CD4-positive, alpha-beta T cell treated with Interferon gamma for 1 hour (primary cell): Measurements from ENCODE around the gene TMEM244.
"Not testable (repeated sequence)": the region's sequence is repeated elsewhere in the genome, so short reads cannot be mapped to it uniquely, and the experiment has no call there.

Experiments used
- DNase-seq: peaks from one replicate; pipeline ENCODE4 v3.0.0-alpha.2; 2020

The TMEM244 gene

DNA sequence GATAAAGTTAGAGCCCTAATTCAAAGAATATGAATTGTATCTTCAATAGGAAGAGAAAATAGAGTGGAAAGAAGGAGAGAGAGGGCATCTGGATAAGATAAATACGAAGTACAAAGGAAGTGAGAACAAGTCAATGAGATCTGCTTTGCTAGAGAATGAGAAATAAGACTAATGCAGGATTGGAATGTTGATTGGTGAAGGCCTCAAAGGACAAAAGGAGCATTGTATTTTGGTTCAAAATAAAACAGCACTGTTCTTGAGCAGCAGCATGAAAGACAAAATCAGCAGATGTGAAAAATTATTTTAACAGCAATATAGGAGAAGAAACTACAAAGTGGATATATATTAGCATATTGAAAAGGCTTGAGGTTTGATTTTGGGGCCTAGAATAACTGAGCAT is 5.1 kb upstream of the TMEM244 start:
- DNase-seq: no peak

DNA sequence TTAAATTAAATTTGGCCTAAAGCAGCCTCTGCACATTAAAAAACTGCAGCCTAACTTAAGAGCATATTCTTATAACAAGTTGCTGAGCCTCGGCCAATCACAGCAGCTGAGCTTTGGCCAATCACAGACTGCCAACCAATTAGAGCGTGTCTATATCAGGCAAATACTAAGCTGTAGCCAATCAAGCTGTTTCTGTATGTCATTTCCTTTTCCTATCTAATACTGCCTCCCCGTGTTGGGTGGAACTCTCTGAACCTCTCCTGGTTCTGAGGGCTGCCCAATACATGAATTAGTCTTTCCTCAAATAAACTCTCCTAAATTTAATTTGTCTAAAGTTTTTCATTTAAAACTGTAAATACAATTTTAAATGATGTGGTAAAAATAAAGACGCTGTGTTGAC is 3.9 kb upstream of the TMEM244 start:
- no peak for DNase-seq

DNA sequence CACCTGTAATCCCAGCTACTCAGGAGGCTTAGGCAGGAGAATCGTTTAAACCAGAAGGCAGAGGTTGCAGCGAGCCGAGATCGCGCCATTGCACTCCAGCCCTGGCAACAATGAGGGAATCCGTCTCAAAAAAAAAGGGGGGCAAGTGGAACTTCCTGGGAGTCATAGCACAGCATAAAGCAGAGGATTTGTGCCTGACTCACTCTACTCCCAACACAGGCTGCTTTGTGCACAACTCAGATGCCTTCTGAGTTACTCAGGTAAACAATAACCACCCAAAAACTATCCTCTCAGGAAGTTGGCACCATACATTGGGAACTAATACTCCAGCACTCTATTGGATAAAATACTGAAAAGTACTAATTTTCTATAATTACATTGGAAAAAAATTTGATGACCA is 2.5 kb upstream of the TMEM244 start:
- DNase-seq: no peak

DNA sequence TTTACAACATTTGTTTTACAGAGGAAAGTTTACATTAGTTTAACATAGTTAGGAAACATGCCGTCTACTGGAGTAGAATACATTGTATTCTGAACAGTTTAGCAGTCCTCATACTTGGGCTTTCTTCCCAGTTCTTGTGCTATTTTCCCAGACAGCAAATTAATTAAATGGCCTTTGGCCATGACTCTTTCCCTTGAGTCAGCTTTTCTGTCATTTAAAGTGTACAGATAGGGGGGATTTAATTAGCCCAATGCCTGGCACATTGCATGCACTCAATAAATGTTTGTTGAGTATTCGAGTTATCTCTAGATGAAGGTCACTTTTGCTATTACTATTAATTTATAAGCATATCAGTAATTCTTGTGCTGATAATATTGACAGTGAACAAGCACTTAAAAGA is 1.6 kb downstream of the TMEM244 start:
- no peak for DNase-seq

DNA sequence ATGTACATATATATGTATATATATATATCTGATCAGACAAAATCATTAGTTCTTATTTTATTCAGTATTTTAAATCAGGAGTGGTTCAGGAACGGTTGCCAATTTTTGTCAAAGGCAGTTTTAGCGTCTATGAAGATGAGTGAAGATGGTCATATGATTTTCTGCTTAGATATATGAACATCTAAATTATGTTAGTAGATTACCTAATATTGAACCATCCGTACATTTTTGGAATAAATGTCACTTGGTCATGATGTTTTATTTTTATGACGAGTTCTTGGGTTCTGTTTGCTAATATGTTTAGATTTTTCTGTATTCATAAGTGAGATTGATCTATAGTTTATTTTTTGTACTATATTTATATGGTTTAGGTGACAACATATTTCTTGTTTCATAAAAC is 3.3 kb downstream of the TMEM244 start:
- no peak for DNase-seq

DNA sequence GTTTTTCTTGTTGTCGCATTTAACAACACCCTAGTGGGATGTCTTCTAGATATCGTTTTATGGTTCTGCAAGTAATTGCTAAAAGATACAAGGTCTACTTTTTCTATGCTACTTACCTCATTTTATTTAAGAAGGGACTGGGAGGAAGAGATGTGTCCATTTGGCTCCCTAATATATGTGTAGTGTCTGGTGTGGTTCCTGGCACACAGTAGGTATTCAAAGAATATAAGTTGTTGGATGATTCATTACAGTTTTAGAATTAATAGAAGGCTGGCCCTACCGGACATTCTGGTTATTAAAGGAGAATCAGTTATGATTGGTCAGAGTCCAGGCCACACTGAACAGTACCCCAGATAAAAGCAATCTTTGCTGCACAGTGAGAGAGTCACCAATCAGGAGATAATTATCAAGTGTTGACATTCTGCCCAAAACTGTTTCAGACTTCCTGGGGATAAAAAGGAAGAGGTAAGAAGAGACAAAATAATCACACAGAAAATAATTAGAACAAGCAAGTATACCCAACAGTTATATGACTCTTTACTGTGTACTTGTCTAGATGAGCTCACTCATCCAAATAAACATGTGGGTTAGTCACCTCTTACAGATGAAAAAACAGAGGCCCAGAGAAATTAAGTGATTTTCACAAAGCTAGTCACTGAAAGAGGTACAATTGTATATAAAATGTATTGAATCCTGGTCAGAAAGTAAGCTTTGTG is 7.0 kb downstream of the TMEM244 start:
- no peak for DNase-seq

DNA sequence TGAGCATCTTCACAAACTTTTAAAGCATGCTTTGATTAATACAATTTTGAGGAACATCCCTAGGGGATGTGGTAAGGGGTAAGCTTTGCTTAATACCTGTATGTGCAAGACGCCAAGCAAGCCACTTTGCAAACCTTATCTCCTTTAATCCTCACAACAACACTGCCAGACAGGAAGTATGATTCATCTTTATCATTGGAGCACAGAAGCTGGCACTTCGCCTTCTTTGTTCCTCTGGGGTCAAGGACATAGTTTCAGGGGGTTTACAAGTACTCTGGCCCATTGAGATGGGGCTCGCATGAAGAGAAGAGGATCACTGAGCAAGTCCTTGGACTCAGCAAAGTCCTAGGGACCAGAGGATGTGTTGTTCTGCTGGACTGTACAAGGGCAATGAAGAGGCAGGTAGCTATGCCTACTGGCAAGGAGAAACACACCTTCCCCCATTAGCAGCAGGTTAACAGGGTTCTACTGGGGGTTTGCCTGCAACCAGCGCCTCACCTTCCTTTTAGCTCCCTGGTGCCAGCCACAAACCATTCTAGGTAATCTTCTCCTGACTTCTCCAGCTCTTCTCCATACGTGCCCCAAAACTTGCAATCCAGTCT is 8.8 kb downstream of the TMEM244 start:
- no peak for DNase-seq

DNA sequence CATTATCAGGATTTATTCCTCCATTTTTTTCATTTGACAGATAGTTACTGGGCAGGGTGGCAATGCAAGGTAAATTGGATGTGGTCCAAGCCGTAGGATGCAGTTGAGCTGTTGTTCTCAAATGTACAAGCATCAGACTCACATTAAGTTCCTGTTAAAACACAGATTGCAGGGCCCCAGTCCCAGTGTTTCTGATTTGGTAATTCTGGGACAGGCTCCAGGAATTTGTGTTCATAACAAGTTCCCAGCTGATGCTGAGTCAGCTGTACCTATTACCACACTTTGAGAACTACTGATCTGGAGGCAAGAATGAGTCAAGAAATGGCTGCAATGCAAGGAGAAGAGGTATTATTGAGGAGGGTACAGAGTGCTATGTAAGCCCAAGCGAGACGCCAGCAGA is 11.7 kb downstream of the TMEM244 start:
- no peak for DNase-seq

DNA sequence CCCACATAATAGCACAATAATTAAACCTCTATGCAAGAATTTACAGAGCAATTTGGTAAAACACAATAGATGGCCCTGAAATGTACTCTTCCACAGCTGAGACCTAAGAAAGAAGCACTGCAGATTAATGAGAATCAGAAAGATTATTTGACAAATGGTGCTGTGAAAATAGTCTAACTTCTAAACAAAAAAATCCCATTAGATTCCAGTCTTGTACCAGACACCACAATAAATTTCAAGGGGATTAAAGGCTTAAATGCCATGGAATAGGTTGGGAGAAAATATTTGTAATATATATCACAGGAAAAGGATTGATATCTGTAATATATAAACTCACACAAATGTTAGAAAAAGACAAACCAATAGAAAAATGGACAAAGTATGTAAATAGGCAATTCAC is 14.4 kb downstream of the TMEM244 start:
- no peak for DNase-seq

DNA sequence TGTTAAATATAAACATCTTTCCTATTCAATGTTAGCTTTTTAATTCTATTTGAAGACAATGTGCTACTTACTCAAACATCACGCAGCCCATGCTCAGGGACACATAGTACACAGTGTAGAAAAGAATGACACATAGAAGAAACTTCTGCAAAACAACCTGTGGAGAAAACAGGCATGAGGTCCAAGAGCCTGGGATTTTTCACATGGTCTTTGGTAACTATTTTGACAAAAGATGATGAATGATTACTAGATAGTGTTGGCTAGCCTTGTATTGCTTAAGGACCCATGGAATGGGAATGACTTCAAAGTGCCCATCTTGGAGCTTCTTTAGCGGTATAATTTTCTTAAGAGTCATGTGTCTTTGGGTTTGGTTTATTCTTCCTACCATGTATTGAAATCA is 15.4 kb downstream of the TMEM244 start:
- no peak for DNase-seq

DNA sequence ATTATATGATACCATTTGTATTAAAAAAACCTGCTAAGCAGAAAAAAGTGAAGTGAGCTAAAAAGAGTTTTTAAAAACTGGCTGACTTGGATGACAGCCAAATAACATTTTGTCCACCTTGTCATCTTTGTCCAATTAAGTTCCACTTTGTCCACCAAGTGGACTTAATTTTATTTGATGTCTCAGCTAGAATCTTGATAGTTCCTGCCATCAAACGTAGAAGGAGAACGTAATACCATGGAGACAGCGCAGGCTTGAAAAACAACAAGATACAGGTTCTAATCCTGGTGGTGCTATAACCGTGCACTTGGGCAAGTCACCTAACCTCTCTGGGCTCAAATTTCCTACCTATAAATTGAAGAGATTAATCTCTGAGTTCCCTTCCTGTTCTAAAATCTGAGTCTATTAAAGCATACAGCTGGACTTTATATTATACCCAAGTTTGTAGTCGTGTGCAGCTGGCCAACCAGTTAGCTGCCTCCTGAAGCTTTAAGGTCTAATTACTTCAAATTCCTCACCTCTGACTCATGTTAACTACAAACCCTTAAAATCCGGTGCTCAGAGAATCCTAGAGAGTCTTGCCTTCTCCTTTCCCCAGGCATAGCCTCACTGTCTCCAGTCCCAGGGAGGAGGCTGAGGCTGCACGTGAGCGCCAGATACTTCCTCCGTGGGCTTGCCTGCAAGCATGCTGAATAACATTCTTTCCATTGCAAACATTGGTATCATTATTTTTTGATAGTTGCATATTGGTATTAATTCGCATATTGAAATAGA is 16.8 kb downstream of the TMEM244 start:
- no peak for DNase-seq

DNA sequence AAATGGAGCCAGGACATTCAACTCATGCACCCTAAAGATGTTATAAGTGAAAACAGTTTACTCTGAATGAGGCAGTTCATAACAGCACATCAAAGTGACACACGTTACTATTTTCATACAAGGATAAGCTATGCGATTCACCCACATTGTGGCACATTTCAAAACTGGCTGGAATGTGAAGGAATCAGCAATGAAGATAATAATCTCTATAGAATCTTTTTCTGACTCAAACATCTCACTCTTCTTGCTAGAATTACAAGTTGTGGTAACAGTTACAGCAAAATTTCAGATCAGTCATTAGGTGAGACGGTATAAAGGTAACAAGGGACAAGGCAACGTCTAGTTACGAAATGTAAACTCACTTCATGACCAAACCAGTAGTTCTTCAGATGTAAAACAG is 17.5 kb downstream of the TMEM244 start:
- DNase-seq: no peak

DNA sequence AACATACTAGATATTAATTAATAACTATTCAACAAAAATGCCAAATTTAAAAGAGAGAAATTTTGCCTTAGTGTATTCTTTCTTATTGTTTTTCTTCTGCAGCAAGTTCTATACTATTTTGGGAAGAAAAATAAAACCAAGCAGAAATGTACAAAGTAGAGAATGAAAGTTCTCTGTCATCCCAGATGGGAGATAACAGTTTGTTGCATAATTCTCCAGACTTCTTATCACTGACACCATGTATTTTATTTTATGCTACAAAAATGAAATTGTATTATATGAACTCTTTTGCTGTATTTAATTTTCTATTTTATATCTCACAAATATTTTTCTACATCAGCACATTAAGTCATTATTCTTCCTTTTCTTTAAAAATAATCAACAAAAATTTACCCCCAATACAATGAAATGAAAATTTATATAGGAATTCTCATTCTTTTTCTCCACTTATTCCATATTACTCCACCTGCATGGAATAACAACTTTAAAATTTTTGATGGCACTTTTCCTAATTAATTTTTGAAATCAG is 18.2 kb downstream of the TMEM244 start:
- no peak for DNase-seq

DNA sequence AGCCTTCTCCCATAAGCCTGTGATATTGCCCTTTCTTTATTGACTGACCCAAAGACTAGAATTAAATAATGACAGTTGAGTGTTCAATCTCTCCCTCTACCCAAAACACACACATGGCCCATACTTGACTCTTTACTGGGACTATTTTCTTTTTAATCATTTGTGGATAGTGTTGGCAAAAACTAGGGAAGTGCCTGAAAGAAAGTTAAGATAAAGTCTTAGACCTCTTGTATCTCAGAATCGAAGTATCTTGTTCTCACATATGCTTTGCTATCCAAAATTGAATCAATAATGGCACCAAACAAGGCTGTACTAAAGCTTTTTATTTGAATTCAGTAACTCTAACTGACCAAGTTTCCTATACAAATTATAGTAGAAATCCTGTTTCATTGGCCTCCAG is 19.0 kb downstream of the TMEM244 start:
- DNase-seq: no peak

DNA sequence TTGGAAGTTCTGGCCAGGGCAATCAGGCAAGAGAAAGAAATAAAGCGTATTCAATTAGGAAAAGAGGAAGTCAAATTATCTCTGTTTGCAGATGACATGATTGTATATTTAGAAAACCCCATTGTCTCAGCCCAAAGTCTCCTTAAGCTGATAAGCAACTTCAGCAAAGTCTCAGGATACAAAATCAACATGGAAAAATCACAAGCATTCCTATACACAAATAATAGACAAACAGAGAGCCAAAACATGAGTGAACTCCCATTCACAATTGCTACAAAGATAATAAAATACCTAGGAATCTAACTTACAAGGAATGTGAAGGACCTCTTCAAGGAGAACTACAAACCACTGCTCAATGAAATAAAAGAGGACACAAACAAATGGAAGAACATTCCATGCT is 21.6 kb downstream of the TMEM244 start:
- not testable (repeated sequence) for DNase-seq

DNA sequence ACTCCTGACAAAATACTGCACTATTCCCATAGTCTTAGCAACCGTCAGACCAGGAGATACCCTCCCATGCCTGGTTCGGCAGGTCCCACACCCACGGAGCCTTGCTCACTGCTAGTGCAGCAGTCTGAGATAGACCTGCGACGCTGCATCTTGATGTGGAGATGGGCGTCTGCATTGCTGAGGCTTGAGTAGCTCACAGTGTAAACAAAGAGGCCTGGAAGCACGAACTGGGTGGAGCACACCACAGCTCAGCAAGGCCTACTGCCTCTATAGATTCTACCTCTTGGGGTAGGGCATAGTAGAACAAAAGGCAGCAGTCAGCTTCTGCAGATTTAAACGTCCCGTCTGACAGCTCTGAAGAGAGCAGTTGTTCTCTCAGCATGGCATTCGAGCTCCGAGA is 25.4 kb downstream of the TMEM244 start:
- DNase-seq: no peak

DNA sequence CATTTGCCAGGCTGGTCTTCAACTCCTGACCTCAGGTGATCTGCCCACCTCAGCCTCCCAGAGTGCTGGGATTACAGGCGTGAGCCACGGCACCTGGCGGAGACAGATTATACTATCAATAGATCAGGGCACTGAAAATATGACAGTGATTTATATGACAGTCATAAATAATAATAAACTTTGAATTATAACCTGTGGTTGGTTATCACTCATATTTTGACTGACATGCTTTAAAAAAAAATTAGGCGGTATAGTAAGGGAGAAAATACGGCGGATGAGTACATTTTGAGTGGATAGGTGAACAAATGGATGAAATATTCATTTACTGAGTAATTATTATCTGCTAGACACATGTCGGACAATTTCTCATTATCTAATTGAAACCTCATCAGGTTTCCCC is 28.8 kb downstream of the TMEM244 start:
- DNase-seq: no peak

DNA sequence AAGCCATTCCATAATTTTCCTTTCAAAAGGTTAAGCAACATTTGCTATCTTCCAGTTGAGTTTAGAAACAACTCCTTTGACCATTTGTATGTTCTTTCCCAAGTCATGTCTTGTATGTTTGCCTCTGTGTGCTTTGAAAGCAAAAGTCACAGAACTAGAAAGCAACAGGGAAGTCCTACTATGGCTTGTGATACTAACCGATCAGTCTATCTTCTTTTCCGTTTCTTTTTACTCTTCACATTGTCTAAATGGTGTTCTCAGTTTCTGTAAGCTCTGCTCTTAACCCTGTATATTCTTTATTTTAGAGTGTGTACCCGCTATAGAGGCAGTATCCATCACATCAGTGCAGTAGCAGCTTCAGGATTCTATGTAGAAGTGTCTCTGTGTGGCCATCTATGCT is 32.9 kb downstream of the TMEM244 start:
- no peak for DNase-seq

DNA sequence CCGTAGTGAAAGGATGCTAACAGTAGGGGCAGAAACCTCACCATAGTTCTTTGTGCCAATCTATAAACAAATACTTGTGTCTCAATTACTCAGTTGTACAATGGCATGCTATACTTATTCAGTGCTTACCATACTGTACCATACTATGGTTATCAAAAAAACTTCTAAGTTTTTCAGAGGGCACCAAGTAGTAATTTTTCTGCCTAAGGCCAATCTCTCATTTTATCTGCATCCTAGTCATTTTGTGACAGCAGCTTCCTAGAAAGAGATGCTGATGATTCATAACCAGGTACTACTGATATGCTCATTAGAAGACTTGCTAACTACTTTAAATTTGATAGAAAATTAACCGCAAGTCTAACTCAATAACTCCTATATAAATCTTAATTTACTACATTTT is 42.9 kb downstream of the TMEM244 start:
- DNase-seq: no peak

DNA sequence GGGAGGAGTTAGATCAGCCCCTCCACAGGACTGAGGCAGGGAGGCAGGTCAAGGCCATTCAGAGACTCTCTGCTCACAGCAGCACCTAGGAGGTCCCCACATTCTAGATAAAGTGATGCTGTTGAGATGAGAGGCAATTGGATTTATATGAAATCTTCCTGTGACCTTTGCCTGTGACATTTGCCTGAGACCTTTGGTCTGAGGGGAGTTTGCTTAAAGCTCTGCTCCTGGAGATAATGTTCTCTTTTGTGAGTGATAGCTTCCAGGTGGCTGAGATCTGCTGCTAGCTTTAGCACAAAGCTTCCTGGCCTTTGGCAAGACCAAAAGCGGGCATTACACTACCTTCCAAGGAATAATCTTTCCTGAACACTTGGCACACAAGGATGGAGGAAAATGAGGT is 43.3 kb downstream of the TMEM244 start:
- DNase-seq: no peak

DNA sequence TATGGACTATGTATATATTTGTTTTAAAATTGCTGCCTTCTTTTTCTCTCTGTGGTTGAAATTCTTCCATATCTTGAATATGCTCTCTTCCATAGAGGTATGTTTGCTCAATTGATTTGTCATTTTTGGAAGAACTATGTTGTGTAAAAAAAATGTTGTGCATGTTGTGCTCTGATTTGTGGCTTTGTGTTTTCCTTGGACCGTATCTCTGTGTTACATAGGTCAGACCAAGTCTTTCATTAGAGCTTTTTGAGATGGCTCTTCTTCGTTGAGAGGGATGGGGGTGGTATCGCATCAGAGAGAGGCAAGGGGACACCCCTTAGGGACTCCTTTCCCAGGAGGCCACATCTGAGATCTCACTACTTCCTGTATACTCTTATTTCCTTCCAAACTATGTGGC is 43.8 kb downstream of the TMEM244 start:
- no peak for DNase-seq

DNA sequence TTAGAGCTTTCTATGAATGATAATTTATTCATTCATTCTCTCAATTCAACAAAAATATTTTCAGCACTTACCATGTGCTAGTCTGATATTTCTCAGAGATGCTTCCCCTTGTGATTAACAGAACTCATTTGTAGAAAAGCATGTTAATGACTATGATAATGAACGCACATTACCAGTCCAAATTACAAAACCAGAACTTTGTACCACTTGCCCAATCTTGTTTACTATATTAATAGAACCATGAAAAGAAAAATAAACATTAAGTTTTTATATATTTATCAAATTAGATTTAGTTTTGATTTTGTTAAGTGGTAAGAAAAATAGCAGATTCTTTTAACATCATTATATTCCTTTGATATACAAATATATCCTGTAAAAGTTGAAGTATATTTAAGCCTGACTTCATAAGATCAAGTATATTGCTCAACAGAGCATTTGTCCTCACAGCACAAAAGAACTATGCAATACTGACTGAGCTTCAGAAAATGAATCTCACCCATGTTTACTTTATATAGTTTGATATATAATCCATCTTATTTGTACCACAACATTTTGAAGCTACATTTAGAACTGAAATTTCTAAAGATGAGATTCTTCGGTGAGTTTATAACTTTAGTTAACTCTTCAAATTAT is 48.9 kb downstream of the TMEM244 start:
- DNase-seq: no peak

DNA sequence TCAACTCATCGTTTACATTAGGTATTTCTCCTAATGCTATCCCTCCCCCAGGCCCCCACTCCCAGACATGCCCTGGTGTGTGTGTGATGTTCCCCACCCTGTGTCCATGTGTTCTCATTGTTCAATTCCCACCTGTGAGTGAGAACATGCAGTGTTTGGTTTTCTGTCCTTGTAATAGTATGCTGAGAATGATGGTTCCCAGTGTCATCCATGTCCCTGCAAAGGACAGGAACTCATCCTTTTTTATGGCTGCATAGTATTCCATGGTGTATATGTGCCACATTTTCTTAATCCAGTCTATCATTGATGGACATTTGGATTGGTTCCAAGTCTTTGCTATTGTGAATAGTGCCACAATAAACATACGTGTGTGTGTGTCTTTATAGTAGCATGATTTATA is 54.0 kb downstream of the TMEM244 start:
- DNase-seq: not testable (repeated sequence)

DNA sequence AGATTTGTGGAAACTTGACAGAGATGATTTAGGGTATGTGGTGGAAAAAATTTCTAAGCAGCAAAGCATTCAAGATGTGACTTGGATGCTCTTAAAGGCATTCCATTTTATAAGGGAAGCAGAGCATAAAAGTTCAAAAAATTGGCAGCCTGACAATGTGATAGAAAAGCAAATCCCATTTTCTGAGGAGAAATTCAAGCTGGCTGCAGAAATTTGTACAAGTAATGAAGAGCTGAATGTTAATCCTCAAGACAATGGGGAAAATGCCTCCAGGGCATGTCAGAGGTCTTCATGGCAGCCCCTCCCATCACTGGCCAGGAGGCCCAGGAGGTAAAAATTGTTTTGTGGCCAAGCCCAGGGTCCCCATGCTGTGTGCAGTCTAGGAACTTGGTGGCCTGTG is 58.2 kb downstream of the TMEM244 start:
- not testable (repeated sequence) for DNase-seq
